DLD1 (cell line): Measurements from ENCODE around the gene DLST.

ENCODE experiments used
- in situ Hi-C: cut with HindIII; loops from 2 replicates; pipeline ENCODE4 v1.10.0; 2017; ENCODE audit warnings: low sequenced_read_pairs

DLST gene

GRCh38 chr14:74936151-74936550 is 54.4 kb downstream of the DLST start:
- in situ Hi-C loops: no loop called here

- in situ Hi-C loops: no loop called here
These were observed 55.0 kb downstream of the DLST start for GRCh38 chr14:74936731-74937130.

- in situ Hi-C loops: no loop called here
These were observed 55.5 kb downstream of the DLST start for GRCh38 chr14:74937171-74937570.

GRCh38 chr14:74938531-74939495 is 57.1 kb downstream of the DLST start:
- in situ Hi-C loops: no loop called here

GRCh38 chr14:74940956-74941565 is 59.3 kb downstream of the DLST start:
- in situ Hi-C loops: no loop called here

- in situ Hi-C loops: no loop called here
These were observed 60.0 kb downstream of the DLST start for GRCh38 chr14:74941676-74942097.

- in situ Hi-C loops: no loop called here
These were observed 60.5 kb downstream of the DLST start for GRCh38 chr14:74942181-74942580.

GRCh38 chr14:74942608-74943007 is 60.9 kb downstream of the DLST start:
- in situ Hi-C loops: no loop called here

- in situ Hi-C loops: no loop called here
These were observed 63.6 kb downstream of the DLST start for GRCh38 chr14:74945261-74945851.

- in situ Hi-C loops: no loop called here
These were observed 64.3 kb downstream of the DLST start for GRCh38 chr14:74945852-74946658.

GRCh38 chr14:74946659-74947281 is 65.1 kb downstream of the DLST start:
- in situ Hi-C loops: no loop called here

- in situ Hi-C loops: no loop called here
These were observed 65.9 kb downstream of the DLST start for GRCh38 chr14:74947353-74948227.

GRCh38 chr14:74948228-74949175 is 66.8 kb downstream of the DLST start:
- in situ Hi-C loops: no loop called here

- in situ Hi-C loops: no loop called here
These were observed 67.5 kb downstream of the DLST start for GRCh38 chr14:74949191-74949601.

GRCh38 chr14:74949859-74950573 is 68.3 kb downstream of the DLST start:
- in situ Hi-C loops: no loop called here

GRCh38 chr14:74950795-74951442 is 69.2 kb downstream of the DLST start:
- in situ Hi-C loops: no loop called here

GRCh38 chr14:74951443-74952179 is 69.9 kb downstream of the DLST start:
- in situ Hi-C loops: no loop called here
